ENCODE data around the gene NACA.
"Not testable (repeated sequence)": the region's sequence is repeated elsewhere in the genome, so short reads cannot be mapped to it uniquely, and the experiment has no call there.

Gene NACA

GRCh38 chr12:56723889-56724700 lies 1.0 kb downstream of the NACA start:
- DNase-seq = no peak

- DNase-seq = no peak
Observed at GRCh38 chr12:56723352-56723751, 1.7 kb downstream of the NACA start.

DNA sequence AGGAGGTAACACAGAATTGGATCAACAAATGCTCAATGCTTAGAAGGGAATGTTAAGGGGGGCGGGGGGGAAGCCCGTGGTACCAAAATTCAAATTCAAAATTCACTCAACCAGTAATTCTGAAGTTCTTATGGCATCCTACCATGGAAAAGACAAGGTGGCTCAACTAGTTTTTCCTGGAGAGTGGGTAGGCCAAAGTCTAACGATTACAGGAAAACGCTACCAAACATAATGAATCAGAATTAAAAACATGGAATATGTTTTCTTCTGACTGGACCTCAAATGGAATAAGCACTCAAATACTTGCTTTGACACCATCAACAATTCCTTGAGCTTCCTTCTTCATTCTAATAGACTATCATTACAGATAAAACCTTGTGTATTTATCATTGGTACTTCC lies 2.3 kb downstream of the NACA start:
- DNase-seq = no peak

GRCh38 chr12:56721721-56722120 lies 3.4 kb downstream of the NACA start:
- no peak for DNase-seq

GRCh38 chr12:56721216-56721615 lies 3.9 kb downstream of the NACA start:
- DNase-seq = no peak

DNA sequence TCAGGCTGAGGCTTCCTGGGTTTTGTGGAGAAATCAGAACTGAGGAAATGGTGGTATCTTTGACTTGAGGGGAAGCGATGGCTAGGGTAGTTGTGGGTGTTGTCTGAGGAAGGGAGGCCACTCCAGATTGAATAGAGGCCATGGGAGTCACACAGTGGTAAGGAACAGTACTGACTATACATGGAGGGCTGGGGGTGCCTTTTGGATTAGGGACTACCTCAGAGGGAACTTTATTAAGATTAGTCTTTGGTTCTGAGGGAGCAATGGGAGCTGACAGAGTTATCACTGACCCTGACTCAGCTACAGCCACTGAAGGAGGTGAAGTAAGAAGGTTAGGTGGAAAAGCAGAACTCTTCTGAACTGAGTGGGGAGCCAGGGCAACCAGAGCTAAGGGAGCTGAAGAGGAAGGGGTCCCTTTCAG lies 4.4 kb downstream of the NACA start:
- no peak for DNase-seq

DNA sequence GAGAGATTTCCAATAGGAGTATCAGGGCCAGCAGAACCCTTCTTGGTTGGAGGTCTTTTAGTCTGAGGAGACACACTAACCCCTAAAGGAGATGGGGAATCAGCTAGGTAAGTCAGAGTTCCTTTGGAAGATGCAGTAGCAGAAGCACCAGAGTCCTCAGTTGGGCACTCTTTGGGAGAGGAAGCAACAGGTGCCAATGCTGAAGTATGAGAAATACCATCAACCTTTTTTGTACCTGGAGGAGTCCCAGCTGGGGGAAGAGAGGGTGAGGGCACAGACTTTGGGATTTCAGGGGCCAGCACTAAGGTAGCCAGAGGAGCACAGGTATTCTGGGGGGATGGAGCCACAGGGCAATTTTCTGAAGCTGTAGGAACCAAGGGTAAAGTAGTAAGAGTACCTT lies 6.0 kb downstream of the NACA start:
- DNase-seq = no peak

- DNase-seq = no peak
Observed at GRCh38 chr12:56718636-56719035, 6.5 kb downstream of the NACA start.

GRCh38 chr12:56718149-56718548 lies 7.0 kb downstream of the NACA start:
- no peak for DNase-seq

DNA sequence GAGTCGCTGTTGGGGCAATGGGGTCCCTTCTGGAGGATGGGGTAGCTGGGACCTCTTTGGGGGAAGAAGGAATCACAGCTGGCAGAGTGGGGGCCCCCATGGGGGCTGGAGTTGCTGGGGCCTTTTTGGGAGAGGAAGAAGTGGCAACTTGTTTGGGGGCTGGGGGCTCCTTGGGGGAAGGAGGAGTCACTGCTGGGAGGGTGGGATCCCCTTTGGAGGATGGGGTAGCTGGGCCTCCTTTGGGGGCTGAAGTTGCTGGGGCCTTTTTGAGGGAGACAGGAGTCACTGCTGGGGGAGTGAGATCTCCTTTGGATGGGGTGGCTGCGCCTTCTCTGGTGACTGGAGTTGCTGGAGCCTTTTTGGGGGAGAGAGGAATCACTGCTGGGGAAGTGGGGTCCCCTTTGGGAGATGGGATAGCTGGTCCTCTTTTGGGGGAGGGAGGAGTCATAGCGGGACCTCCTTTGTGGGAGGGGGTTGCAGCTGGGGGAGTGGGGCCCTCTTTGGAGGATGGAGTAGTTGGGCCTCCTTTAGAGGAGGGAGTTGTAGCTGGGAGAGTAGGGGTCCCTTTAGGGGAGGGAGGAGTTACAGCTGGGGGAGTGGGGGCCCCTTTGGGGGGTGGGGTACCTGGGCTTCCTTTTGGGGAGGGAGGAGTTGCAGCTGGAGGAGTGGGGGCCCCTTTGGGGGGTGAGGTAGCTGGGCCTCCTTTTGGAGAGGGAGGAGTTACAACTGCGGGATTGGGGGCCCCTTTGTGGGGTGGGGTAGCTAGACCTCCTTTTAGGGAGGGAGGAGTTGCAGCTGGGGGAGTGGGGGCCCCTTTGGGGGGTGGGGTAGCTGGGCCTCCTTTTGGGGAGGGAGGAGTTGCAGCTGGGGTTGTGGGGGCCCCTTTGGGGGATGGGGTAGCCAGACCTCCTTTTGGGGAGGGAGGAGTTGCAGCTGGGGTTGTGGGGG lies 7.9 kb downstream of the NACA start:
- DNase-seq = no peak

- DNase-seq = no peak
Observed at GRCh38 chr12:56716458-56716857, 8.6 kb downstream of the NACA start.

- DNase-seq = no peak
Observed at GRCh38 chr12:56715798-56716197, 9.3 kb downstream of the NACA start.

GRCh38 chr12:56714431-56714929 lies 10.6 kb downstream of the NACA start:
- no peak for DNase-seq

DNA sequence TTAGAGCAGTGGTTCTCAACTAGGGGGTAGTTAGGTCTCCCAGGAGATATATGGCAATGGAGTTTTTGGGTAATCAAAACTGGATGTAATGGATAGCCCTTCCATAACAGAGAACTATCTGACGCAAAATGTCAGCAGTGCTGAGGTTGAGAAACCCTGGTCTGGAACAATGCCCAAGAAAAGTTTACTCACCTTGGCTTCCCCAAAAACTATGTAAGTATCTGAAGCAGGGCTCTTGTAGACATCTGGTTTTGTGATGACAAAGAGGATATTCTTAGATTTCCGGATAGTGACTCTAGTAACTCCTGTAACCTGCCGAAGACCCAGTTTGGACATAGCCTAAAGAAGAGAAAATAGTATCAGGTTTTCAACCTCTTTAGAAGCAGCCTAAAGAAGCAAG lies 11.8 kb downstream of the NACA start:
- DNase-seq = no peak

DNA sequence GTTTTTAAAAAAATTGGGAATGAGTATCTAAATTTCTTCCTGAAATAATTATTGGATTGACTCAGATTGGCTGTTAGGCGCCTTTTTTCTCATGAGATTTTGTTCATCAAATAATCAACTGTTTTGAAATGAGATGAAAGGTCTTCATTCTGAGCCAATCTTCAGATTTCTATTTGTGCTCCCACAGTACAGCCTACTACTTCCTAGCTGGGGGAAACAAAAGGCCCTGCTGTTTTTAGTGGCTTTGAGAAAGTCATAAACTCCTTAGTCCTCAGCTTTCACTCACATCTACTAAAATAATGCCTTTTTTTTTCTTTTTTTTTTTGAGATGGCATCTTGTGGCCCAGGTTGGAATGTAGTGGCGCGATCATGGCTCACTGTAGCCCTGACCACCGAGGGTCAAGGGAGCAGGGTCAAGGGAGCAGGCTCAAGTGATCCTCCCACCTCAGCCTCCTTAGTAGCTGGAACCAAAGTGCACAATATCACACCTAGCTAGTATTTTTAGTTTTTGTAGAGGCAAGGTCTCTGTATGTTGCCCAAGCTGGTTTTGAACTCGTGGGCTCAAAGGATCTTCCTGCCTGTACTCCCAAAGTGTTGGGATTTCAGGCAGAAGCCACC lies 15.2 kb downstream of the NACA start:
- no peak for DNase-seq

- DNase-seq = not testable (repeated sequence)
Observed at GRCh38 chr12:56704522-56704921, 20.6 kb downstream of the NACA start.

GRCh38 chr12:56699020-56699661 lies 26.0 kb downstream of the NACA start:
- DNase-seq = no peak

DNA sequence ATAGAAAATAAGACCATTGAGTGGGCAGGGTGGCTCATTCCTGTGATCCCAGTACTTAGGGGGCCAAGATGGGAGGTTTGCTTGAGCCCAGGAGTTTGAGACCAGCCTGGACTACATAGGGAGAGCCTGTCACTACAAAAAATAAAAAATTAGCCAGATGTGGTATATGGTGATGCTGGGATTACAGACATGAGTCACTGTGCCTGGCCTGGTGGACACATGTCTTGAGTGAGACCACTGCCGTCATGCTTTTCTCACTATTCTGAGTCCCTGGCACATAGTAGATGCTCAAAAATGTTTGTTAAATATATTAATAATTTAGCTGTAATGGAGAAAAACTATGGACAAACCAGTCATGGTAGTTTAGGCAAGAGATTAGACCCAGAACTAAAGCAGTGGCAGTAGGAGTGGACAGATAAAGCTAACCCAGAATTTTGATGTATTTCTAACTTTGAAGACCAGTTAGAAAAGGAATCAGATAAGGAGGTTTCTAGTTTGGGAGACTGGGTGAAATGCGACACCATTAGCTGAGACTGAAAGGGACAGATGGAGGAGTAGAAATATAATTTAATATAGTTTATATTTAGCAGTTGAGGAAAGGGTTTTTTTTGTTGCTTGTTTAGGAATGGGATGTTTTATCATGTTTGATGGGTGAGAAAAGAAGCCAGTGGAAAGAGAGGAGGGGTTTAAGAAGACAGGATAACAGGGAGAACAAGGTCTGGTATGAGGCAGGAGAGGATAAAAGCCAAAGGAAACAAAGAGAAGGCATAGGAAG lies 29.6 kb downstream of the NACA start:
- no peak for DNase-seq

- DNase-seq = no peak
Observed at GRCh38 chr12:56694161-56694560, 30.9 kb downstream of the NACA start.

GRCh38 chr12:56688846-56689109 lies 36.3 kb downstream of the NACA start:
- no peak for DNase-seq

DNA sequence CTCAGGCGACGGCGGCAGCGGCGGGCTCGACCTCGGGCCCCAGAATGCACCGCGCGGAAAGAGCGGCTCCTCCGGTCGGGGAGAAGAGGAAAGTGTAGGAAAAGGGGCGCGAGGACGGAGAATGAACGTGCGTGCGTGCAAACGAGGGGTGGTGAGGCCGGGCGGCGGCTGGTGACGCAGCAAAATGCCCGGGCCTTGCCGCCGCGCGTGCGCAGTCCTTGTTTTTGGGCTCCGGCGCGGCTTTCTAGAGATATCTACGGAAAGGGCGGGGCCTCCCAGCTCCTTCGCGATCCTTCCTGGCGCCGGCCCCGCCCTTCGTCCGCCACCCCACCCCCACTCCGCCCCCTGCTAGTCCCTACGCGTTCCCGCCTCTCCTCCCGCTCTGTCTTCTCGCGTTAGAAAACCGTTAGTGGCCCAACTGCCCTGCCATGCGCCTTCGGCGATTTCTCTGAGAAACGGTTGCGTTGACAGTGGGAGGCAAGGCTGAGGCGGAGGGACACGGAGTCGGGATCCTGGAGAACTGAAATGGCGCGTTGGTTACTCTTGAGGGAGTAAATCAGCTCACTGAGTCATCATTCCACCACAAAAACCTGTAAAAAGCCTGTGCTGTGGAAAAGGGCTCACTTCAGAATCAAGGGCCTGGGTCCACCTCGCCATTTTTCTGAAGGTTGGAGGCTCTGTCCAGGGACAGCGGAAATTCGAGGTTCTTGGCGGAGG lies 36.8 kb downstream of the NACA start, which contains the start of gene PTGES3:
TSS of gene PTGES3 (minus strand) at position 156 of the 717 bp plus-strand sequence. CDS start 285 bp downstream, outside the sequence.
- DNase-seq = peak; percentile 99

Measured in CD4-positive, alpha-beta T cell treated with Interleukin-6 for 4 hours (primary cell).